Bronchial epithelial cell (primary cell): ENCODE measurements around the gene SH2B2. TPM values are rescaled to one million over a fixed set of nuclear protein-coding genes. Genes with fewer than 3 reads are reported as not detected.
"Not testable (repeated sequence)": the region's sequence is repeated elsewhere in the genome, so short reads cannot be mapped to it uniquely, and the experiment has no call there.

Experiments used
- DNase-seq: peaks from one replicate; pipeline ENCODE4 v3.0.0-alpha.2; 2010; ENCODE audit warnings: low read depth
- FAIRE-seq: peaks from 2 replicates; lab custom pipeline; 2011; peaks lifted over from hg19 to GRCh38; lab: Jason Lieb, UNC
- H3K27me3 ChIP-seq: 2 replicates; pipeline ENCODE4 v1.5.1; 2011; ENCODE audit warnings: low read length; ENCODE audit not compliant: control insufficient read depth, insufficient read depth
- H3K36me3 ChIP-seq: 2 replicates; pipeline ENCODE4 v1.5.1; 2011; ENCODE audit warnings: low read length; ENCODE audit not compliant: control insufficient read depth, insufficient read depth
- H3K4me3 ChIP-seq: 2 replicates; pipeline ENCODE4 v1.5.1; 2011; ENCODE audit warnings: mild to moderate bottlenecking, low read depth, low read length, control low read depth
- CTCF ChIP-seq: IDR thresholded peaks from 2 replicates; pipeline ENCODE4 v1.5.1; 2011; ENCODE audit warnings: mild to moderate bottlenecking, moderate library complexity, low read length, control low read depth, inconsistent platforms; ENCODE audit not compliant: insufficient read depth, severe bottlenecking
- total RNA-seq: library from RNA; depleted of rRNA; stranded (reverse); fragments of >200 nt; gene quantifications from 2 replicates; pipeline ENCODE4 v1.2.1, GENCODE V29; 2014

SH2B2 gene
- total RNA-seq, 1 donor from 2014 or later: 1.8 TPM

GRCh38 chr7:102296179-102296438 lies 9.4 kb downstream of the SH2B2 start:
- no peak for DNase-seq
- FAIRE-seq: no peak
- TF ChIP-seq CTCF: no peak
- Histone ChIP-seq H3K4me3 (no peak overlapping the region), H3K27me3 (peaks cover 5% of the 10 kb centered on the region), H3K36me3 (no peaks in the 10 kb centered on the region)

GRCh38 chr7:102296514-102296913 lies 9.8 kb downstream of the SH2B2 start:
- TF ChIP-seq CTCF: no peak
- Histone ChIP-seq H3K4me3 (no peak overlapping the region), H3K36me3 (no peaks in the 10 kb centered on the region), H3K27me3 (peaks cover 4% of the 10 kb centered on the region)
- no peak for FAIRE-seq
- DNase-seq: no peak

- DNase-seq: no peak
- TF ChIP-seq CTCF: no peak
- H3K4me3 ChIP-seq: no peak overlapping the region
- H3K27me3 ChIP-seq: peaks cover 4% of the 10 kb centered on the region
- H3K36me3 ChIP-seq: no peaks in the 10 kb centered on the region
- peak; percentile 52 for FAIRE-seq
These were observed 11.0 kb downstream of the SH2B2 start for GRCh38 chr7:102297487-102298218.

- Histone ChIP-seq H3K4me3 (no peak overlapping the region), H3K27me3 (peaks cover 4% of the 10 kb centered on the region), H3K36me3 (no peaks in the 10 kb centered on the region)
- FAIRE-seq: no peak
- peak; percentile 13 for TF ChIP-seq CTCF
- no peak for DNase-seq
These were observed 14.1 kb downstream of the SH2B2 start for GRCh38 chr7:102300643-102301221.

- H3K27me3 ChIP-seq, FAIRE-seq, H3K4me3 ChIP-seq, DNase-seq, H3K36me3 ChIP-seq: not testable (repeated sequence)
These were observed 14.7 kb downstream of the SH2B2 start for GRCh38 chr7:102301367-102301766.

- DNase-seq (no peak), FAIRE-seq (no peak)
- H3K4me3 ChIP-seq: no peak overlapping the region
- no peaks in the 10 kb centered on the region for H3K36me3 ChIP-seq
- TF ChIP-seq CTCF: no peak
- peaks cover 4% of the 10 kb centered on the region for H3K27me3 ChIP-seq
These were observed 15.4 kb downstream of the SH2B2 start for GRCh38 chr7:102302025-102302424.
